ENCODE data around the gene MAST4.

The MAST4 gene

DNA sequence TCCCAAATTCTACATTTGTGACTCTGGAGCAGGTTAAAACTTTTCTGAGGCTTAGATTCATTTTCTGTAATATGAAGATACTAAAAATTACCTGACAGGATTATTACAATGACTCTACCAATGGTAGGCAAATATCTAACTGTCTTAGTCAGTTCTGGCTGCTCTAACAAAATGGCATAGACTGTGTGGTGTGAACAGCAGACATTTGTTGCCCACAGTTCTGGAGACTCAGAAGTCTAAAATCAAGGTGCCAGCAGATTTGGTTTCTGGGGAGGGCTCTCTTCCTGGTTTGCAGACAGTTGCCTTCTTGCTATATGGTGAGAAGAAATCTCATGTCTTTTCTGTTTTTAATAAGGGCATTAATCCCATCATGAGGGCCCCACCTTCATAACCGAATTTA, 245.1 kb downstream of the MAST4 start:
- no peak for DNase-seq (ENCODE audit: low spot score)

DNA sequence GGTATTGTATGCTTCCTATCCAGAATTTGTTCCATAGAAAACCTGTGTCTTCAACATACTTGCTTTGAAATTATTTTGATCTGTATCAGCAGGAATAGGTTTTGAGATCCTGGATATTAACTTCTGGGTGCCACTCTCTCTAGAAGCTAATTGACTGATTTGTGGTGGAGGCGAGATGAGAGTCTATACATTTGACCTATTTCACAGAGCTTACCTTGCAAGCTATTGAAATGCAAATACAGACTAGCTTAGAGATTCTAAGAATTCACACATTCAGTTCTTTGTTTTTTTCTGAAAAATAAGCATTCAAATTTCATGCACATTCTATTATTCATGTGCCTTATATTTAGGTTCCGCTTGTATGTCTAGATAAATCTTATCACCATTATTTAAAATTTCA, 246.3 kb downstream of the MAST4 start:
- DNase-seq (ENCODE audit: low spot score): no peak

DNA sequence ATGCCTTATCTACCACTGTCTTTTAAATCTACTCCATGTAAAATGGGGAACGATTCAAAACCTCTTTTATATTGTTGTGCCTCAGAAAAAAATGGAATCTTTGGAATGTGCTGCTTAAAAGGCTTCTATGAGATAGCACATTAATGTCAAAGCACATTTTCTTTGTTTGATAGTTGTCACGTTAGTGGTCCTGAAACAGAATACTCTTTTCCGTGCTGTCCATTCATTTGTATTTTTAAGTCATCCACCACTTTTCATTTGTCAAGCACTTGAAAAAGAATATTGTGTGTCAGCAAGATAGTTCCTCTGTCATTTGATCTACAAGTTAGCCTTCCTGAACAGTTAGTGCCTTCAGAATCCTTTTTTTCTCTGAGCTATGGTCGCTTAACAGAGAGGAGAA, 246.9 kb downstream of the MAST4 start:
- no peak for DNase-seq (ENCODE audit: low spot score)

DNA sequence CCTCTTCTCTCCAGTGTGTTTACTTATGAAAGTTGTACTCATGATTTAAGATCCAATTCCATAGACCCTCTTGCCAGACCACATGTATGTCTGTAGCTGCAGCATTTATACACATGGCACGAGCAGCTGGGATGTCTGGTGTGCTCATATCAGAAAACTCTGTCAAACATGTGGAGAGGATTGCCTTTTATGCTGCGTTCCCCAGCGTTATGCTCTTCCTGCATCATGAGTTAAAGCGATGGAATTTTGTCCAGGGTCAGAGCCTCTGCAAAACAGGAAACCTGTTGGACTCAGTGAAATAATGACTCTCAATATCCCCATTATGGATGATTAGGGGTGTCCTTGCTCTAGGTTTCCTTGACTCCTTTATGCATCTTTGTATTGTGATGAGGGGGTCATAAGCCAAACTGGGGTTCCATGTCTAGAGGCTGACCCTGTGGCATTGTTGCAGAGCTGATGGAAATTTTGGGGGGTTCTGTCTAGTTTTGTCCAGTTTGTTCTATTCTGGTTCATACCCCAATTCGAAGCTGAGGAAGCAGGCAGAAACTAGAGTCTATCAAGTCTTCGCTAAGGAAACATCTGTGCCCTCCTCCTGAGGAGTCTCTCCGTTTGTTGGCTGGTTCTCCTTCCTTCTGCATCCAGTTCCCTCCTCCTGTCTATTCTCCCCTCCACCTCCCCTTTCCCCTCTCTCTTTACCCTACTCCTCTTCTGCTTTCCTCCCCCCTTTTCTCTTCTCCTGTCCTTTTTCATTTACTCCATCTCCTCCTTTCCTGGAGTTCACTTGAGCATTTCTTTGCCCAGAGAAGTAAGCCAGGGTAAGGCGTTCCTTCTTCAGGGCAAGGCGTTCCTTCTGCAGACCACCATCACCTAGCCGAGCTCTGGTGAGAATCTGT, 252.8 kb downstream of the MAST4 start:
- DNase-seq (ENCODE audit: low spot score): peak; percentile 18

DNA sequence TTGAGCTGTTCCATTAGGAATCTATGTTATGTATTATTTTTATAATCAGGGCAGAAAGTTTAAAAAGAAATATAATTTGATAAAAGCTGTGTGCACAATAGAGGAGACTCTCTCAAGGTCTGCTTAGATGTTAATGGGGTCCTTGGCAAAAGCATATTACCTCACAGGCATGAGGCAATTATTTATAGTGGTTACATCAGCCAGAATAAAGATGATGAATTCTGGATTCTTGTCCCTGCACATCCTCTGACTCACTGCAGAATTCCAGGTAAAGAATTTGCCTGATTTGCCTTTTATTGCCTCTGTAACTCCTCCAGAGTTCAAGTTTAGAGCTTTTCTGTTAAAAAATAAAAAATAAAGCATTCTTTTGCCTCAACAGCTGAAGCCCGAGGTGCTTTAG, 253.6 kb downstream of the MAST4 start:
- DNase-seq (ENCODE audit: low spot score): no peak

DNA sequence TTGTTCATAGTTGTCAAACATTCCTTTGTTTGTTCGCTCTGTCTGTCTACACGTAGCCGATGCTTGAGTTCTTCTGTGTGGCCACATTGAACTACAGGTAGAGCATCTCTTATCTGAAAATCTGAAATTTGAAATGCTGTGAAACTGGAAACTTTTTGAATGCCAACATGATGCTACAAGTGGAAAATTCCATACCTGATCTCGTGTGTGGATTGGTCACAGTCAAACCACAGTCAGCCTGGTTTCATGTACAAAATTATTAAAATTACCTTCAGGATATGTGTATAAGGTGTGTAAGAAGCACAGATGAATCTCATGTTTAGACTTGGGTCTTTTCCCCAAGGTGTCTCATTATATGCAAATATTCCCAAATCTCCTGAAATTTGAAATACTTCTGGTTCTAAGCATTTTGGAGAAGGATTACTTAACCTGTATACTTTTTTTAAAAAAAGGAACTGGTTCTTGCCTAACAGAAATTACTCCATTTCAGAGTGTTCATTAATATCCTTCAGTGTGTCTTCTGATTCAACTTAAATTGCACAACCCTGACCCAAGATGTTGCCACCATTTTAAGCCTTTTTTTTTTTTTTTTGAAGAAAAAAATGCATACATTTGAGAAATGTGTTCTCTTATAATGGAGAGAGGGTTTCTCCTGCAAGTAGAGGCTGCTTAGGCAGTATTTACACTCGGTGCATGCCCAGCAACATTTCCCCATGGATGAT, 254.3 kb downstream of the MAST4 start:
- DNase-seq (ENCODE audit: low spot score): no peak

DNA sequence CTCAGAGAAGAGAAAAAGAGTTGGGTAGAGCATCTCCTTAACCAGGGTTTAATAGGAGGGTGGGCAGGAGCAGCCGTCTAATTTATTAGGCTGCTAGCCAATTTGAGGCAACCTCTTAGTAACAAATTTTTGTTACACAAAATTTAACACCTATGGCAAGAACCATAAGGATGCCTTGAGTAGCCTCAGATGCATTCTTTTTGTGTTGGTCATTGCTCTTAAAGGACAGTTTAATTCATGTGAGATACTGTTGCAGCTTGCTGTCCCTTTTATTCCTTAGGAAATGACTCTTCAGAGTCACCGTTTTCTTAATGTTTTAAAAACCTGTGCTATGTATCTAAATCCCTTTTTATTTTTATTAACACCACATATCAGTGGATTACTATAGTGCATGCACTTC, 255.1 kb downstream of the MAST4 start:
- no peak for DNase-seq (ENCODE audit: low spot score)

DNA sequence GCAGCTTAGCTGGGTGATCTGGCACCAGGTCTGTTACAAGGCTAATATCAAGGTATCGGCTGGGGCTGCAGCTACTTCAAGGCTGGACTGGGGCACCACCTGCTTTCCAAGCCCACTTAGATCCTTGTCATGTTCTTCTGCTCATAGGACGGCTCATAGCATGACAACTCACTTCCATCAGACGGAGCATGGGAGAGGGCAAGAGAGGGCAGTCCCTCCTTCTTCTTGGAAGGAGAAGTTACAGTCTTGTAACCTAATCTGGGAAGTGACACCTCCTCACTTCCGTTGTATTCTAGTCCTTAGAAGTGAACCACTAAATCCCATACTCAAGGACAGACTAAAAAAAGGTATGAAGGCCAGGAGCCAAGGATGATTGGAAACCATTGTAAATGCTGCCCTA, 258.2 kb downstream of the MAST4 start:
- no peak for DNase-seq (ENCODE audit: low spot score)

DNA sequence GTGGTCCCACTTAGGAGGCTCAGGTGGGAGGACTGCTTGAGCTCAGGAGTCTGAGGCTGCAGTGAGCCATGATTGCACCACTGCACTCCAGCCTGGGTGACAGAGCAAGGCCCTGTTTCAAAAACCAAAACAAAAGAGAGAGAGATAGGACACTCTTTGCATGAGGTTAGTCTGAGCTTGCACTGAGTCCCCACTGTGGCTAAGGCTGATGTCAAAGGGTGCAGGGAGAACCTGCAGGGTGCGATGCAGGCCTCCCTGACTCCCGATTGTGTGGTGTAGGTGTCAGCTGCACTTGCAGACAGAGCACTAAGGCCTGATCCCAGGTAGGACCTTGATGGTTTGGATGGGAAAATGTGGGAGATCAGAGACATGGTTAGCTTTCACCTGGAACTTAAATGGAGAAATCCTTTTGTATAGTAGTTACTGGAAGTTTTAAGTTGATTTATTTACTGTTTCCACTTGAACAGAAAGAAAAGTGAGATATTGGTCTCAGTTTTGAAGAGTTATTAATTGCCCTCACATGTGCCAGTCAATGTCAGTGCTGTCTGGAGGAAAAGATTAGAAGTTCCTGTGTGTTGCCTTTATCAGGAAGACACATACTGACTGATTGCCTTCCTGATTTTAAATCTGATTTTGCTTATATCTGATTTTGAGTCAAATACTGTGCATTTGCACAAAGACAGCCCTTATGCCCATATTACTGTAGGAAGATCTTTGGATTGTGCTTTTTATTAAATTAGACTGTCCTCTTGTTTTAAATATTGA, 260.0 kb downstream of the MAST4 start:
- DNase-seq (ENCODE audit: low spot score): peak; percentile 24

DNA sequence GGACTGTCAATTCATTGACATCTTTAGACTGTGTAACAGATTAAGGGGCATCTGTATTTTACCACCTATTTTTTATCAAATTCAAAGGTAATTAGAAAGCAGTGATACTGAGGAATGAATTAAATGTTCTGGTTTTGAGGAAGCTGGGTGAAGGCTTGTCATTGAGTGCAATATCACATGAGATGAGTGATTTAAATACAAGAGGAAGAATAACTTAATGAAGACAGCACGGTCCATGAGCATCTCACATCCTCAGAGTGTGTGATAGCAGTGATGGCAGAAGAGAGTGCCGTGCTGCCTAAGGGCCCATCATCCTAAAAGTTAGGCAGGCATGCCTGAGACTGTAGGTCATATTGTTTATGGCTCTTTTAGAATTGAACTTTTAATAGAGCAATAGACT, 263.3 kb downstream of the MAST4 start:
- DNase-seq (ENCODE audit: low spot score): no peak

DNA sequence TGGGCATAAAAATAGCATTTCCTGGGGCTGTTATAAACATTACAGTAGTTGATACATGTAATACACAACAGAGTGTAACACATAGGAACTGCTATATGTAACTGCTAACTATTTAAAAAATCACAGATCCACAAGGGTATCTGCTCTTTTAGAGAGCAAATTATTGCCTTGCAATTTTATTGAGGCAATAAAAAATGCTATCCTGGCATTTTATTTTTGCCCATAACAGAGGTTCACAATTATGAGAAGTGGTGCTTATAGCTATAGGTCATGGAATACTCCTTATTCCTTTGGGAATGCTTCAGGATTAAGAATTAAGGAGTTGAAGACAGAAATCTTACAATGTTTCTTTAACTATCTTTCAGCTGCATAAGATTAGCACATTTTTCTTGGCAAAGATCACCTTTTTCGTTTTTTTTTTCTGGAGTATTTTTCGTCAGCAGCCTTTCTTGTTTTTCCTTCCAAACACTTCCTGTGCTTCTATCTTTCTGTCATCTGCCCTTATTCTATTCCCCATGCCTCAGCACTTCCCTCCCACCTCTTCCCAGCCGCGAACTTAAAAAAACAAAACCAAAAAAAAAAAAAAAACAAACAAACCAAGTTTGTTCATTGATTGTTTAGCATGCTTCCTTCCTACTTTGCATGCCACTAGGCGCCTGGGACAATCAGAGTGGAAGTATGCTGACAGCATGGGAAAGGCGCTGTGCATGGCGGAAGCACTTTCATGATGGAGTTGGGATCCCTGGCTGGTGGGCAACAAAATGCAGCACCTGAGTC, 264.2 kb downstream of the MAST4 start:
- no peak for DNase-seq (ENCODE audit: low spot score)

DNA sequence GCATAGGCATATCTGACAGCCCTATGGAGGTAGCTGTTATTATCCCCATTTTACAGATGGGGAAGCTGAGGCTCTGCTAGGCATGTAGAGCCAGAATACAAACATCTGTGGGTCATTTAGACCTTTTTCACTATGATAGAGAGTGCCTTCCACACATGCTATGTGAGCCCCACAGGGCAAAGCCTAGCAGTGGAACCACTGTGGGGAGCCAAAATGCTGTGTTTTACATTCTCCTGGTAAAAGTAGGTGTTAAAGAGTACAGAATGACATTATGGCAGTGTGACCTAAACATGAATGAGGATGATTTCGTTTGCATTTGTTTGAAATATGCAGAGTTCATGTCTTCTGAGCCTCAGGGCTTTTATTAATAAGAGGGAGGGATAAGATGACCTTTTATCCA, 265.2 kb downstream of the MAST4 start:
- no peak for DNase-seq (ENCODE audit: low spot score)

DNA sequence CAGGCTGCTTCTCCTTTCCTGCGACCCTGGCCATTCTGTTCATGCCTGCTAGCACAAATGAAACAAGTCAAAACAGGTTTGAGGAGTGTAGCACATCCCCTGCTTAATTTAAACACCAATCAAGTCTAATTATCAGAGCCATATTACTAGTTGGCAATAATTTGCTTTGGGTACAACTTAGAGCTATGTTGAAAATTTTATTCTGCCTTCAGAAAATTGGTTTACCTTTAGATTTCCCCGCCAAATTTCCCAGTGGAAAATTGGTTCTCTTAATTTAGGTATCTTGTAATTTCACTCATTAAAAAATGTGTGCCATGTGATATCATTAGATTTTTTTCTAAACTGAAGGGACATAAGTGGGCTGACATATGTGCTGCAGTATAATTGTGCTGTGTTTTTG, 265.8 kb downstream of the MAST4 start:
- DNase-seq (ENCODE audit: low spot score): no peak

DNA sequence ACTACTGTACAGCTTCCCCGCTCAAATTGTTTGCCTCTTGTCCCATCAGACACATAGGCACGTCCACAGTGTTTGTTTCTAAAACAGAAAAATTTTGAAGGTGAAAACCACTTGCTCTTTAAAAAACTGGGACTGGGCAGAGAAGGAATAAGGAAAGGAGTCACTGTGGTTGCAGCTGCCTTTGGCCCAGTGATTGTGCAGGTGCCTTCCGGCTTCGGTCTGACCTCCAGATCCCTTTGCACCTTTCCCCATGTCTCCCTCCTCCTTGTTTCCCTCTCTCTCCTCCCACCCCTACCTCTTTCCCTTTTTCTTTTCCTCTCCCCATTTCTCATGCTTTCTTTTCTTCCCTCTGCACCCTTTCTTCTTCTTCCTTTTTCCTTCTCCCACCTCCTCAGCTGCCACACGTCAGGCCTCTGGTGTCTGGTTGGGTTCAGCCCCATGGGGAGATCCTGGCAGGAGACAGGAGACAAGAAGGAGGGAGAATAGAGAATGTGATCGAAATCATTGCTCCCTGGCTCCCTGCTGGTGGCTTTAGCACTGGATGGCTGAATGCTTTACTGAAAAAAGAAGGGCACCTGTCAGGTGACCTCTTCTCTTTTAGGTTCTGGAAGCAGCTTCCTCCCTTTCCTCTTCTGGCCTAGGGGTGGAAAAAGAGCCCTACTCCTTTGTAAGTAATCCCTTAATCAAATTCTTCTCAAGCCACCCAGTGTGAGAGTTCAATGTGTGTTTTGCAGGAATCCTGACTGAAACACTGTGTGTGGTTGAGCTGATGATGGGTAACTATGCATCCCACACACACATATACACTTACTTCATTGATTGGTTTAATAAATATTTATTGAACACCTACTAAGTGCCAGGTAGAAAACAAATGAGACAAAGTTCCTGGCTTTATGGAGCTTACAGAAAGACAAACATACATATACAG, 267.3 kb downstream of the MAST4 start:
- no peak for DNase-seq (ENCODE audit: low spot score)

DNA sequence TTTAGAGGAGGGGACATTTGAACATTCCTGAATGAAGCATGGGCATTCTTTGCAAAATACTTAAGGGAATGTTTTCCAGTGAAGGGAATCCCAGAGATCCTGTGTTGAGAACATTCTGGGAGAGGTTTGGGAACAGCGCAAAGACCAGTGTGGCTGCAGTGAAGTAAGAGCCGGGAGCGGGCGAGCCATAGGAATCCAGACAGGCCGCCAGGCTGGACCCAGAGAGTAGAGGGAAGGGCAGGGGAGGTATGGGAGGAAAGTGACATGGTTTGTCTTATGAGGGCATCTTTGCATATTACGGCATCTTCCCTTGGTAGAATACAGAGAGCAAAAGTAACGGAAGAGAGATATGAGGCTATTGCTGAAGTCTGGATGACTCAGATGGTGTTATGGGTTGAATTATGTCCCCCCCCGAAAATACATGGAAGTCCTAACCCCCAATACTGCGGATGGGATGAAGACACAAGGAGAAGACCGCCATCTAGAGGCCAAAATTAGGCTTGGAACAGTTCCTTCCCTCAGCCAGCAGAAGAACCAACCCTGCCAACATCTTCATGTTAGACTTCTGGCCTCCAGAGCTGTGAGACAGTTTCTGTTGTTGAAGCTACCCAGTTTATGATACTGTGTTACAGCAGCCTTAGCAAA, 268.2 kb downstream of the MAST4 start:
- no peak for DNase-seq (ENCODE audit: low spot score)

DNA sequence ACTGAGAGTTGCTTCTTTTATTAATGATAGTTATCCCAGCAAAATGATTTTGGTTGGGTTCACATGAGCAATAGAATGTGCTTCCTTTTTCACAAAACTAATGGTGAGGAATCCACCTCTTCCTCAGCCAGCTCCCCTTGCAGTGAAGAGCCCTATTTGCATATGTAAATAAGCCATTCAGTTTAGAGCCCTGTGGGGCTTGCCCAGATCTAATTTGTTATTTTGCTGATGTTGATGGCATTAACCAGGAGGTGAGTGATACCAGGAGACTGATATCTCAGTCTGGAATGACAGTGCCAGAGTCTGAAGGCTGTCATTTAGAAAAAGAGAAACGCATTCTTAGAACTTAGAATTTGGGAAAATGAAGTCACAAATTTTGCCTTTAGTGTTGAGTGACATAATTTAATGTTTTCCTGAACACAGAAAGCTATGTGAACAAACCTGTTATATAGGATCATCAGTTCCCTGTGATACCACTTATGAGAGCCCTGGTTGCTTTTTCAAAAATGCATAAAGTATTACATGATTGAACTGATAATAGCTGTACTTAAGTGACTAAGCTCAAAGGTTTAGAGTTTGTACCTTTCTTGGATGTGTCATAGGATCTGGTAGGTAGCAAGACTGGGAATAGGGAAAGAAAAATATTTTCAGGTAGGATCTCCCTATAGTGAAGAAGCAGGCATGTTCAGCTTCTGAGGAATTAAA, 271.6 kb downstream of the MAST4 start:
- DNase-seq (ENCODE audit: low spot score): no peak

DNA sequence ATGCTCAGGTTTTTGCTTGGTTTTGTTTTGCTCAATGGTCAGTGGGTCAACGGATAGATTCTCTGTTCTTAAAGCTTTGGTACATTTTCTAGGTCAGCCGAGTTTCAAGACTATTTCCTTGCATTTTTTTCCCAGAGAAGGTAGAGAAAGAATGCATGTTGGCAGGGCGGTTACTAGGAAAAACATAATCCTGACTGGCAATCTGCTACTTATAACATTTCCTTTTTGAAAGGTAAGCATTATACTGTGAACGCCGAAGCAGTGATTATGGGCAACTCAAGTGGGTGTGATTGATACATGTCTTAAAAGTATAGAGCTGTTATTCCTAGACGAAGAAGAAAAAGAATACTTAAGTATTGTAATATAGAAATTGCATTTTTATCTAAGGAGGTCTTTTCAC, 273.2 kb downstream of the MAST4 start:
- DNase-seq (ENCODE audit: low spot score): no peak

DNA sequence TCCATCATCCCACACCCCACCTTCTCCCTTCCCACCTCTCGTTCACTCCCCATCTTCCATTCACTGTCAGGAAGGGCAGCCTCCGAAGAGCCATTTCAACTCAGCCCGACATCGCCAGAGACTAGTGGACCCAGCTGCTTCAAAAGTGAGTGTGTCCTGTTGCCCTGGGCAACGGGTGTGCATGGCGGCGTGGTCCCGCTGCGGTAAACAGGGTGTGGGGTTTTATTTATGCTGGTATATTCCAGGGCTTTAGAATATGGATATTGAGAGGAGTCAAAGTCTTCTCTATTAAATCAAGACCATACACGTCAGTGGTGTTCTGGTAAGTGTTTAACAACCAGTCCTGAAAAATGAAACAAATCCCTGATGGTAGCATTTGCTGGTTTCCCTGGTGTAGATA, 274.5 kb downstream of the MAST4 start:
- DNase-seq (ENCODE audit: low spot score): no peak

DNA sequence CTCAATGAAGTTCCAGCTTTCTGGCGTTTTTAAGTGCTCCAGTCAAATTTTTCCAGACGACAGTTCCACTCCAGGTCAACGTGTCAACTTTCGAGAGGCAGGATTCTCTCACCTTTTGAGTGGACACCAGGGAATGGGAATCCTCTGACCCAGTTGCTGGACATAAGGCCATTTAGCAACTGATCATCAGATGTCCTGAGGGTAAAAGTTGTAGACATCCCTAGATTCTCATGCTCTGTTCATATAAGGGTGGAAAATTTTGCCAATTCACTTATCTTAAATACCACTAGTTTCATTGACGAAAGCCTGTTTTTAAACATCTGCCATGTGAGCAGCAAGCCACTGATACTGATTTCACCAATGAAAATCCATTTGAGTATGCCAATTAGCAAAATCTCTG, 275.5 kb downstream of the MAST4 start:
- no peak for DNase-seq (ENCODE audit: low spot score)

Measured in SK-N-DZ (cell line).